ENCODE results near the gene FGF12.

- TF ChIP-seq CTCF (IDR thresholded peaks at IDR 0.05 in 8 of 11, conservative IDR thresholded peaks at IDR 0.05 in 3 of 11) (no peak), POLR2A (IDR thresholded peaks at IDR 0.05) (no peak), POLR2AphosphoS5 (IDR thresholded peaks at IDR 0.05) (no peak)
These were observed 375.2 kb downstream of the FGF12 start for GRCh38 chr3:192352142-192352541.
